Fibroblast of the aortic adventitia (primary cell): Measurements from ENCODE around the gene NT5DC3. TPM values are rescaled to one million over a fixed set of nuclear protein-coding genes. Genes with fewer than 3 reads are reported as not detected.

Experiments used
- DNase-seq: peaks from one replicate; pipeline ENCODE4 v3.0.0-alpha.2; 2010; ENCODE audit warnings: low read depth
- H3K4me3 ChIP-seq: 2 replicates; pipeline ENCODE4 v1.5.1; 2011; ENCODE audit warnings: low read depth, mild to moderate bottlenecking, control low read depth, low read length, moderate library complexity
- total RNA-seq: library from RNA; depleted of rRNA; stranded (reverse); fragments of >200 nt; gene quantifications from 2 replicates; pipeline ENCODE4 v1.2.3, GENCODE V29; 2012; ENCODE audit warnings: low replicate concordance
- TF ChIP-seq, protein P1 (sequence below): IDR thresholded peaks from 2 replicates; pipeline ENCODE4 v1.5.1; 2011; ENCODE audit warnings: mild to moderate bottlenecking, low read length, control low read depth, inconsistent platforms; ENCODE audit not compliant: insufficient read depth

NT5DC3 gene
- total RNA-seq, 1 donor = 11.7 TPM

DNA sequence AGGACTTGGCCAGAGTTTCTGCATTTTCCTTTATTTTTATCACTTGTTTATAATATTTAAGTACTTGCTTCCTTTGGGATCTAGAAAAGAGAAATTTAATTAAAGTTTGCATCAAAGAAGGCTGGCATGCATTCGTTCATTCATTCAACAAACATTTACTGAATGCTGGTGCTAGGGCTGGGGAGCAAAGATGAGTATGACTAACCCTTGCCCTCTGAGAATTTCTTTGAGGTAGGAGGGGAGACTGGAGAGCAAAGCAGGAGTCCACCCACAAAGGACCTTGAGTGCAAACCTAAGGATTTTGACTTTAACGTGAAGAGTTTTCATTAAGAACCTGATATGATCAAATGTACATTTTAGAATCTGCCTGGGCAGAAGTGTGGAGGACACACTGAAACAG is 16.1 kb upstream of the NT5DC3 start:
- DNase-seq = no peak
- TF ChIP-seq, protein P1, sequence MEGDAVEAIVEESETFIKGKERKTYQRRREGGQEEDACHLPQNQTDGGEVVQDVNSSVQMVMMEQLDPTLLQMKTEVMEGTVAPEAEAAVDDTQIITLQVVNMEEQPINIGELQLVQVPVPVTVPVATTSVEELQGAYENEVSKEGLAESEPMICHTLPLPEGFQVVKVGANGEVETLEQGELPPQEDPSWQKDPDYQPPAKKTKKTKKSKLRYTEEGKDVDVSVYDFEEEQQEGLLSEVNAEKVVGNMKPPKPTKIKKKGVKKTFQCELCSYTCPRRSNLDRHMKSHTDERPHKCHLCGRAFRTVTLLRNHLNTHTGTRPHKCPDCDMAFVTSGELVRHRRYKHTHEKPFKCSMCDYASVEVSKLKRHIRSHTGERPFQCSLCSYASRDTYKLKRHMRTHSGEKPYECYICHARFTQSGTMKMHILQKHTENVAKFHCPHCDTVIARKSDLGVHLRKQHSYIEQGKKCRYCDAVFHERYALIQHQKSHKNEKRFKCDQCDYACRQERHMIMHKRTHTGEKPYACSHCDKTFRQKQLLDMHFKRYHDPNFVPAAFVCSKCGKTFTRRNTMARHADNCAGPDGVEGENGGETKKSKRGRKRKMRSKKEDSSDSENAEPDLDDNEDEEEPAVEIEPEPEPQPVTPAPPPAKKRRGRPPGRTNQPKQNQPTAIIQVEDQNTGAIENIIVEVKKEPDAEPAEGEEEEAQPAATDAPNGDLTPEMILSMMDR = no peak

DNA sequence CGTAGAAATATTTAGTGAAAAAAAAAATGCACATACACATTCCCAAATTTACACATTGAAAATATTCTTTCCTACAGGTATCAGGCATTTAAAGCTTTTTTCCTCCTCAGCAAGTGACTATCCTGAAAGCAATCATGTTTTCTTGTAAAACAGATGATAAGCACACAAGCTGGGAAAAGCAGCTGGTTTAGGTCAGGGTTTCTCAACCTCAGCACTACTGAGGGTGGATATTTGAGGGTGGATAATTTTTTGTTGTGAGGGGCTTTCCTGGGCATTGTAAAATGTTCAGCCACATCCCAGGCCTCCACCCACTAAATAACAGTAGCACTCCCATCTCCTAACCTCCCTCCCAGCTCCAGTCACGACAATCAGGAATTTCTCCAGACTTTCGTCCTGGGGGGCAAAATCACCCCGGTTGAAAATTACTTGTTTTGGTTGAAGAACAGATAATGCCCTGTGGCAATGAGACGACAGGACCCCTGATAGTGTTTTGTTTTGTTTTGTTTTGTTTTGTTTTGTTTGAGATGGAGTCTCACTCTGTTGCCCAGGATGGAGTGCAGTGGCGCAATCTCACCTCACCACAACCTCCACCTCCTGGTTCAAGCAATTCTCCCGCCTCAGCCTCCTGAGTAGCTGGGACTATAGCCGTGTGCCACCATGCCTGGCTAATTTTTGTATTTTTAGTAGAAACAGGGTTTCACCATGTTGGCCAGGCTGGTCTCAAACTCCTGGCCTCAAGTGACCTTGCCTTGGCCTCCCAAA is 15.0 kb upstream of the NT5DC3 start:
- H3K4me3 ChIP-seq = no peak overlapping the region
- DNase-seq = no peak
- TF ChIP-seq, protein P1 = no peak

More for the DNA sequence above, 16.1 kb upstream of the NT5DC3 start:
- no peak overlapping the region for H3K4me3 ChIP-seq

DNA sequence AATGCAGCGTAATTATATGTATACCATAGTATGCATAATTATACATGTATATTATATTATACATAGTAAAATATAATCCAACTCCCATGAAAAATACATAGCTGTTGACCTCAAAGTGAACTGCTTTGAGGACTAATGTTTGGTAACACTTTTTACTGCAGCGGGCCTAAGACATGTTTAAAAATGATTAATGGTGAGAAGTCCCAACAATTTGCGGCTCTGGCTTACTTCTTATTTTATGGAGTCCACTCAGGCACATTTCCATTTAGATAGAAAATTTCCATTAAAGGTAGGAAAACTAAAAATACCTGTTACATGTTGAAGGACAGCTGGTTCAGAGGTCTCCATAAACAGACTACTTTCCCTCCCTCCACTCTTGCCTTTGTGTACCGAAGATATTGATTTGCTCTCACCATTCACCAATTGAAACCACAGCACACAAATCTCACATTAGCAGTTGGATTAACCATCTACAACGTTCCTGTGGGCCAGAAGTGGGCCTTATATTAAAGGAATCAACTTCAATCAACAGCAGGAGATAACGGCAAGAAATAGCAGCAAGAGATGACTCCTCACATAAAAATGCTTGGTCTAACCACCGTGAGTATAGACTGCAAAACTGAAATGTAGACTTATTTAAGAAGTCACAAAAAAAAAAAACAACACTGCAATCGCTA is 14.1 kb upstream of the NT5DC3 start:
- TF ChIP-seq, protein P1 = no peak
- H3K4me3 ChIP-seq = no peak overlapping the region
- DNase-seq = peak; percentile 45

DNA sequence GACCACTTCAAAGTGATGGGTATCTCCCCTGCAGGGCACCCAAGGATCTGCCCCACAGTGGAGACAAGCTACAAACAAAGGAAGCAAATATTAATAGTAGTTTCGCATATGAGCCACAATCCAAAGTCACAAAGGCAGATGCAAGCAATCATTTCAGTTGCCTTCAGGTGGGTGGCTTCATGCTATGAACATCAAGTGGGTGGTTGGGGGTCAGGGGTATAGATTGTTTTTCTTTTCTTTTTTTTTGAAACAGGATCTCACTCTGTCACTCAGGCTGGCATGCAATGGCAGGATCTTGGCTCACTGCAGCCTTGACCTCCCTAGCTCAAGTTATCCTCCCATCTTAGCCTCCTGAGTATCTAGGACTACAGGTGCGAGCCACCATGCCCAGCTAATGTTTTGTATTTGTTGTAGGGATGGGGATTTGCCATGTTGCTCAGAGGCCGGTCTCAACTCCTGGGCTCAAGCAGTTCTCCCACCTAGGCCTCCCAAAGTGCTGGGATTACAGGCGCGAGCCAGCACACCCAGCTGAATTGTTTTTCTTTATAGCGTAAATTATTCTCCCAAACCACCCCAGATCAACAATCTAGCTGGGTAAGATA is 13.4 kb upstream of the NT5DC3 start:
- H3K4me3 ChIP-seq = no peak overlapping the region
- TF ChIP-seq, protein P1 = no peak
- no peak for DNase-seq

DNA sequence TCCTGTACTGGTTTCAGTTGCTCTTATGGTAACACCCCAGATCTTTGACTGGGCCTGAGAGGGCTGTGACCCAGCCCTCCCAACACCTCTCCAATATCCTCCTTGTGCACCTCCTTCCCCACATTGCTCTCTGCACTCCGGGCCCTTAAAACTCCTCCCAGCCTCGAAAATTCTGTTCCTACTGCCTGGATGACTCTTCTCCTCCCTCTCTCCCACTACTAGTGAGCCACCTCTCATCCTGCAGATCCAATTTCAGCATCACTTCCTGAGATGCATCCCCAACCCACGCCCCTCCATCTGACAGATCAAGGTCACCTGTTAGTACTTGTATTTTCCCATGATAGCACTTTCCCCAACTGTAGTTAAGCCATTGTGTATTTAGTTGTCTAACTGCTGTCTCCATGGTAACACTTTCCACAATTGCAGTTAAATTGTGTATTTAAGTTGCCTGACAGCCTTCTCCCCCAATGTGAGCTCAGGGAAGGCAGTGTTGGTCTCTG is 11.5 kb upstream of the NT5DC3 start:
- TF ChIP-seq, protein P1 = no peak
- DNase-seq = no peak
- no peak overlapping the region for H3K4me3 ChIP-seq

DNA sequence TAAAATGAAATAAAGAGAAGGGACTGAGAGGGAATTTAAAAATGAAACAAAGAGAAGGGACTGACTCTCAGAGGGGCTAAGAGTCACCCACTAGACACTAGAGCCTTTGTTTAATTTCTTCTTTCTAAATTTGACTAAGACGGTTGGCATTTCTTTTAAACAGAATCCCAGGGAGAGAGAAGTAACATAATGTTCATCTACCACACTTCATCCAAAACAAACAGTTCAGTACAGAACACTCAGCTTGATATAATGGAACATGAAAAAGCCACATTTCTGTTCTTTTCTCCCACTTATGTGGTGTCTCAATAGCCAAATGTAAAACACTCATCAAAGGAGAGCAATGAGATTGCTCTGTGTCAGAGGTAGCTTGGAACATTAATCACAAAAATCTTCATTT is 10.1 kb upstream of the NT5DC3 start:
- peak; percentile 35 for DNase-seq
- no peak overlapping the region for H3K4me3 ChIP-seq
- TF ChIP-seq, protein P1 = no peak
